SK-N-MC (cell line): ENCODE measurements around the gene MTFR1L.

Source experiments
- EZH2 ChIP-seq: fragments of 200-600 bp; sonication (generic); IDR thresholded peaks from one replicate; pipeline ENCODE4 v1.6.1; 2017; ENCODE audit warnings: antibody characterized with exemption
- FOXP2 ChIP-seq: optimal IDR thresholded peaks from 2 replicates; pipeline ENCODE3; 2011; ENCODE audit warnings: mild to moderate bottlenecking, moderate library complexity; ENCODE audit not compliant: insufficient read depth; ENCODE audit errors: extremely low read length, control extremely low read depth
- POLR2AphosphoS5 ChIP-seq: IDR thresholded peaks from 2 replicates; pipeline ENCODE4 v1.6.1; 2012; ENCODE audit warnings: mild to moderate bottlenecking, low read depth, low read length, borderline replicate concordance

DNA sequence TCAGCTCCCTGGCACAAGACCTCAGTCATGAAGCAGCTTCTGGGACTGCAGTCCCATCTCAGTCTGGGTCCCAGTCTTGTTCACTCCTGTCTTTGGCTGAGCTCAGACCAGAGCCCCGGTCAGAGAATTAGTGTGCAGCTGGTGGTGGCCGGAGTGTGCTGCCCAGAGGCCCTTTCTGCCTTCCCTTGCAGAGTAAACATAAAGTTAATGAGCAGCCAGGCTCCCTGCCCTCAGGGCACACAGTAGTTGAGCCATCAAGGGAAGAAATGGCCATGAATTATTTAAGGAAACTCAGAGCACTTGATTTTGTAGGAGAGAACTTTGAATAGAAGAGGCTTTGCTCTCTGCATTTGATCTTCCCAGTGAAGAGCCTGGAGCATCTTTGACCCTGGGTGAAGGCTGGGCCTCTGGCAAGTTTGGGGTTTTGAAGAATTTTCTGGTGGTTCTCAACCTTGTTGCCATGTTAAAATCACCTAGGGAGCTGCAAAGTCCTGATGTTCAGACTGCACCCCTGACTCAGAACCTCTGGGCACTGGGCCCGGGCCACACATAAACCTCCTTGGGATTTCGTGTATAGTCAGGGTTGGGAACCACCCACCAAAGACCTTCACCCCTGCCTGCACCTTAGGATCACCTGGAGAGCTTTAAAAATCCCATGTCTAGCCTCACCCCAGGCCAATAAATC, 46.2 kb upstream of the MTFR1L start:
- TF ChIP-seq EZH2: no peak
- no peak for TF ChIP-seq POLR2AphosphoS5
- no peak for TF ChIP-seq FOXP2
